SW480 (cell line): Measurements from ENCODE around the gene DR1.
"Not testable (repeated sequence)": the region's sequence is repeated elsewhere in the genome, so short reads cannot be mapped to it uniquely, and the experiment has no call there.

Experiments used
- DNase-seq: peaks from one replicate; pipeline ENCODE4 v3.0.0-alpha.2; 2016; ENCODE audit warnings: low spot score

Gene DR1

DNA sequence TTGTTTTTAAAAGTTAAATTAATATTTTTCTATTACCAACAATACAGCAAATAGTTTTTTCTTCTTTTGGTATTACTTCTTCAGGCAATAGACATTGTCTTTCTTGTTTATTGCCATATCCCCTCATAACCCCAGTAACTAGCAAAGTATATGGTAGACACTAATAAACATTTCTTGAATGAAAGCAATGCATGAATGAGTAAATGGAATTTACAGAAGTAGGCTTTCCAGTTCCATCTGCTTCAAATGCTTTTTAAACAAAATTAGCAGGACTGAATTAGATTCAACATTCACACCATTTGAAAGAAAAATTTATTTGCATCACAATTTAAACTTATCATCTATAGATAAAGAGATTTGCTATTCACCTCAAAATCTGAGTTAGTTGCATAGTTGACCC lies 5.6 kb upstream of the DR1 start:
- no peak for DNase-seq

DNA sequence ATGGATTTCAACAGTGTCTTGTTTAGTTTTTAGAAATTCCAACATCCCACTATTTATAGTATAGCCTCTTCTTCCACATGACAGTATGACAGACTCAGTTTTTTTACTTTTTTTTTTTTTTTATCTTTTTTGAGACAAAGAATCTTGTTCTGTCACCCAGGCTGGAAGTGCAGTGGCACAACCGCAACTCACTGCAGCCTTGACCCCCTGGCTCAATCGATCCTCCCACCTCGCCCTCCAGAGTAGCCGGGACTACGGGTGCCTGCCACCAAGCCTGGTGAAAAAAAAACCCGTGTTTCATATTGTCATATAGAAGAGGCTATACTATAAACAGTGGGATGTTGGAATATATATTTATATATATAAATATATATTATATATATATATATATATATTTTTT lies 1.2 kb upstream of the DR1 start:
- DNase-seq: no peak

DNA sequence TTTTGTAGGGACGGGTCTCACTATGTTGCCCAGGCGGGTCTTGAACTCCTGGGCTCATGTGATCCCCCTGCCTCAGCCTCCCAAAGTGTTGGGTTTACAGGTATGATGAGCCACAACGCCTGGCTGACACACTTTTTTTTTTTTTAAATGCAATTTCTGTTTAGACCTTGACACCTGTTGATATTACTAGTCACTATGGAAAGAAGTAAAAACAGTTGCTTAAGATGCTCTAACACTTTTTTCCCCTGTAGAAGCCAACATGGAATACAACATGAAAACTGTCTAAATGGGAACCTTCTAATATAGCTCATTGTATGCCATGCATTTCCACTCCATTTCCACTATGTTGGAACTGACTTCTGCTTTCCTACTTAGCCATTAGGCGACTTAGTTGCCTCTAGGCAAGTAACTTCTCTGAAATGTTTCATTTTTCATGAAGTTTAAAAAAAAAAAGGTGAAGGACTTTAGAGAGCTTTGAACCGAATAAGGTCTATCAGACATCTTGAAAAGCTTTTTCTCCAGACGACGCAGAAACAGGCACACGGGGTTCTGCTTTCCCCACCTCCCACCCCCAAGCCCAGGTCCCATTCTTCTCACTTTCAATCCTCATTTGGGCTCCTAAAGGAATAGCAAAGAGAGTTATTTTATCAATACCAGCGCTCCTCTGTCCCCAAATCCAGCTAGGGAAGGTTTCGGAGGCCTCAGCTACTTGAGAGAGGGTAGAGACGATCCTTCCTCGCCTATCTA lies 648 bp upstream of the DR1 start:
- peak; percentile 41 for DNase-seq

DNA sequence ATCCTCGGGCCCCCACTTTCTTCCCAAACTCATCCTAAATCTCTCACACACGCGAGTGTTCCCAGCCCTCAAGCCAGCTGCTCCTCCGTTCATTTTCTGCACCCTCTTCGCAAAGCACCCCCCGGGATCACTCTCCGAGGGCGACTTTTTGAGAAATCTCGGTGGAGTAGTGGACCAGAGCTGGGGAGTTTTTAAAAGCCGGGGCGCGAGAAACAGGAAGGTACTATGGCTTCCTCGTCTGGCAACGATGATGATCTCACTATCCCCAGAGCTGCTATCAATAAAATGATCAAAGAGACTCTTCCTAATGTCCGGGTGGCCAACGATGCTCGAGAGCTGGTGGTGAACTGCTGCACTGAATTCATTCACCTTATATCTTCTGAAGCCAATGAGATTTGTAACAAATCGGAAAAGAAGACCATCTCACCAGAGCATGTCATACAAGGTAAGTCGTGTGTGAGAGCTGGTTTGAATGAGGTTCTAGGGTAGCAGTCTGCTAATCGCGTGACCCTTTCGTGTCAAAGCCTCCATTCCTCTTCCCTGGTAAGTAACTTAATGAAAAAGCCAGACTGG lies 800 bp downstream of the DR1 start:
- DNase-seq: peak; percentile 59

DNA sequence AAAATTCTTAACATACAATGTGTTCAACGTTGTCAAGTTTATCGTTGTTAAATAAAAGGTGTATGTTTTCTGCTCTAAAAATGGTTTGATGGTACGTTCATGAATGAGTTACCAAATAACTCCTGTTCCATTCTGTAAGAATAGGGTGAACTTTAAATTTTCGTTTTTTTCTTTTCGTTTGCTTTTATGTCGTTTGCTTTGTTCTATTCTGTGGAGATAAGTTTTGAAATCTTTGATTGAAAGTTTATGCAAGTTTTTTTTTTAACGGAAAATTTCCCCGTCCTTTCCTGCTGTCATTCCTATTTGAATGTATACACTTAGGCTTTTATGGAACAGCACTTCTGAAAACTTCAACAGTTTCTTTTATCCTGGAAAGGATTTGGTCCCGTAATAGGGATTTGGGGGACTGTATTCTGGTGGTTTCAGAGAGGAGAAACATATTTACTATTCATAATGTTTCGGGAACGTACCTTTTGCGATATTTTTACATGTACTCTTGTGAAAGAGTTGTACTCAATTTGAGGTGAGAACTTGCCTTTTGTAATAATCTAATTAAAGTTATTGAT lies 1.7 kb downstream of the DR1 start:
- no peak for DNase-seq

DNA sequence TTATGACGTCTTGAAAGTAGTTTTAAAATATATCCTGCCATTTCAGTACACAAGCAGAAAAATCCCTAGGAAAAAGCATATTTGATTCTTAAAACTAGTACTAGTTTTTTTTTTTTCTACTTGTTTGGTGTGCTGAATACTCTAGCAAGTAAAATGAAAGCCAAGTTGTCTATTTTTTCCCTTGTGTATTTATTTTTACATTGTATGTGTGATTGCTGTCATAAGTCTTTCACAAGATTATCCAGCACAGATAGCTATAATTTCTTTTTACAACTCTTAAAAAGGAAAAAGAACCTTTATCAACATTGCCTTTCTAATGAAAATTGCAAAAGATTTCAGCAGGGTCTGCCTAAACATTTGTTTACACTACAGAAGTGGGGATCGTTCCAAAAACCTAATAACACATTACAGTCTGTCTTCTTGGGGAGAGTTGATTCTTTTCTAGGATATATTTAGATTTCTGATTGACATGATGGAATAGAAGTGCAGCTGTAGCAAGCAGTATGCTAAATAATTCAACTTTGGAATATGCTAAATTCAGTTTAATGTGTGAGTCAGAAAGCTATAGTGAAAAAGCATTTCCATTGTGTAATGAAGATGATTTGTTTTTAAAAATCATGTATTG lies 2.5 kb downstream of the DR1 start:
- DNase-seq: no peak

DNA sequence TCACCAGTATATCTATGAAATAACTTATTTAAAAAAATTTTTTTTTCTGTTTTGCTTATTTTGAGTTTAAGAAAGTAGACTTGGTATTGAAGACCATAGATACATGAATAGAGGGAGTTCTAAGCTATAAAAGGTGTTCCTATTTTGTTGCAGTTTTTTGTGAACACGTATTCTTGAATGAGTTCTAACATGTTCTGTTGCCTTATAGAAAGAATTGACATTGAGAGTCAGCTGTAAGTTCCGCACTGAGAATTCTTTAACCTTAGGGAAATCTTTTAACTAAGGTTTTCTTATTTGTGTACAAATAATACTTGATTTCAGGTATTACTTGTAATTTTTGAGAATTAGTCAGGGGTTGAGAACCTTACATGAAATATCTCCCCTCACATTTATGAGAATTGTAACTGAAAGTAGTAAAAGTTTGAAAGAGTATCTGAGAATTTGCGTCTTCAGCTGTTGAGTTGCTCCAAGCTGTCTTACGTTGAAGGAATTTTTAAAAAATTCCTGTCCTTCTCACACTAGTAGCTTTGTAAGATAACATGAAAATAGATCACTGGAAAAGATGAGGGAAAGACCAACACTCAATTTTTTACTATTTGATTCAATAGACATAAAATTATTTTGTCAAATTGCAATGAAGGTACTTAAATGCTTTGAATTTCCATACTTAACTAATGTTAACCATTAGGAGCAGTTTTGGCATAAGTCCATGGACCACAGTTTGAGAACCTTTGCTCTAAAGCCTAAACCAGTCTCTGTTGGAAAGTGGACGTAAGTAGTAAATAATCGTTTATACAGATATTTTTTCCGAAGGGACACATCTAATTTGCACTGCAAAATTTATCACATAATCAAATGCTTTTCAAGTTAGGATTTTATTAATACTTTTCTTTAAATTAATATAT lies 3.8 kb downstream of the DR1 start:
- DNase-seq: no peak

DNA sequence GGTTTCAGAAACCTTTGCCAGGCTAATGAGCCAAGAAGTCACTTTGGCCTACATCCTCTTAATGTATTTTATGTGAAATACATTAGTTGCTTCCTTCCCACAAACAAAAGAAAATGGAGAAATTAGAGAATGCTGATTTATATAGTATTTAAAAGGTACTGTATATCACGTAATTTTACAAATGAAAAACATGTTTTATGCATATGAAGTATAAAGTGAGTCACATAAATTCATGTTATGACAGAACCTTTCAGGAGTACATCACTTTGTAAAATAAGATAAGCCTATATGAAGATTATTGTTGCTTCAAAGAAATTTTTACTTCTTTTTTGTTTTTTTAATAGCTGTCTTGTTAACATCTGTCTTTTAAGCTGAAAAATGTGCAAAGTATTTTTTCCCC lies 4.6 kb downstream of the DR1 start:
- no peak for DNase-seq

DNA sequence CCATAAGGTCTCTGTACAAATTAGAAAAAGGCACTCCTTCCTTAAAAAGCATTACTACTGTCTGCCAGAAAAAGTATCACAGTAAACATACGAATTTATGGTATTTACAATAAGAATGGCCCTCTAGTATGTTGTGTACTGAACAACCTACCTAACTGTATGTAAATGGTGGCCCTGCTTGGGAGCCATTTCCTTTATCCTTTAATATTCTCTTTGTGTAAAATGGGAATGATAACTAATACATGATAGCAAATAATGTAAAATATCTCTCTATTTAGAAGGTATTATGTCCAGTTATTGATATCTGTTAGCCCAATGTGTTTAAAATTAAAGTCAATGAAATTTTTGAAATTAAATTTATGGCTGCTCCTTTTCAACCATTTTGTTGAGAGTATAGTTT lies 5.2 kb downstream of the DR1 start:
- DNase-seq: no peak

DNA sequence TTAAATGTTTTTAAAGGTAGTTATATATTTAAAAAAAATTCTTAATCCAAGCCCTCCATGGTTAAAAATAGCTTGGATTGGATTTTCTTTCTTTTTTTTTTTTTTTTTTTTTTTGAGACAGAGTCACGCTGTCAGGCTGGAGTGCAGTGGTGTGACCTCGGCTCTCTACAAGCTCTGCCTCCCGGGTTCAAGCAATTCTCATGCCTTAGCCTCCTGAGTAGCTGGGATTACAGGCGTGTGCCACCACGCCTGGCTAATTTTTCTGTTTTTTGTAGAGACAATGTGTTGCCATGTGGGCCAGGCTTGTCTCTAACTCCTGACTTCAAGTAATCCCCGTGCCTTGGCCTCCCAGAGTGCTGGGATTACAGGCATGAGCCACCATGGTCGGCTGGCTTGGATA lies 5.6 kb downstream of the DR1 start:
- not testable (repeated sequence) for DNase-seq

DNA sequence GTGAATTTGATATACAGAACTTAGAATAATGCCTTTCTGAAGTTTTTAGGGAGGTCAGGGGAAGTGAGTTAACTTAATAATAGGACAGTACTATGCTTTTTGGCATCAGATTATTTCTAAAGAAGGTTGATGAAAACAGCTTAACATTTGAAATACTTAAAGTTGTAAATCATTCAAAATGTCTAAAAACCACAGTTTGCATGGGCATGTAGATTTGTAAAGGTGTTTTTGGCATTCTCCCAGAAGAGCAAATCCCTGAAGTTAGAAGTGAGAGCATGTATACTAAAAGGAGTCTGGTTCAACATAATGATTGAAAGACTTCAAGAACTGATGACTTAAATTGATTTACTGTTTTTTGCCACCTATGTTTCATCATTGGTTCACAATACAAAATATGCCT lies 6.7 kb downstream of the DR1 start:
- DNase-seq: no peak

DNA sequence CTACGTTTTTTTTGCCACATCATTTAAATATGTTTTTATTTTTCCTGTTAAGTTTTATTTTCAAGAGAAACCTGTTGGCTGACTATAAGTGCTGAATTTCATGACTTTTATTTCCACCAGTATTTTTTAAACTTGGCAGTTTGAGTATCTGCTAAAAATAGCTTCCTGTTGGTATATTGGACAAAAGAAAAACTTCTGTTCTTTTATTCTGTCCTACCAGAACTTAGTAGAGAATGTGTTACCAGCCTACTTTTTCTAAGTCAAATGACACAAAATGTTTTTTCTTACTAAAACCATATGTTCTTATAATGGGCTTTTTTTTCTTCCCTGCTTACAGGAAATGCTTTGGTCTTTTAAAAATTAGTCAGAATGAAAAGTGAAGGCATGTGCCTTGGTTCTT lies 7.6 kb downstream of the DR1 start:
- DNase-seq: no peak

DNA sequence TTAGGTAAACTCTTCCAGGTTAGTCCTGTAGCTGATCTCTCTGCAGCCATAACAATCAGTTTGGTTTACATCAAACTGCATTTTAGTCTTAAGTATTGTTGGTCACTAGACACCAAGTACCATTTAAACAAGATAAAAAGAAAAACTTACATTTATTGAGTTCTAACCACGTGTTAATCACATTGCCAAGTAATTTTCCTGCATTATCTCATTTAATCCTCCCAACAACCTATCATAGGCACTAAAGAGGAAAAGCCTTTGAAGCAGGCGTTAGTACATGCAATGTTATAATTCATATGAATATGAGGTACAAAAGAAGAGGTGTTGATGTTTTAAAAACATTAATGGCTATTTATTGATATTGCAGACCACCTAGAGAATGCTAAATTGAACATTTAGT lies 9.0 kb downstream of the DR1 start:
- no peak for DNase-seq

DNA sequence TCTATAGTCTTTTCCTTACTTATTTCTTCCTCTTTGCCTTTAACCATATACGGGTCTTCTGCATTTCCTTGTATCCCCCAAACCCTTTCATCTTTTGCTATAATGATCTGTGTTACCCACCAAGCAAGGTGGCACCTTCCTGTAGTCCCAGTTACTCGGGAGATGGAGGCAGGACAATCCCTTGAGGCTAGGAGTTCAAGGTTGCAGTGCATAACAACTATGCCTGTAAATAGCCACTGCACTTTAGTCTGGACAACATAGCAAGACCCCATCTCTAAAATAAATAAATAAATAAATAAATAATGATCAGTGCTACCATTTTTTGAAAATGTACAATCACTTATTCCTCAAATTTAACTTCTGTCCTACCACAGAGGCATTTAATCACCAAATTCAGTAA lies 11.5 kb downstream of the DR1 start:
- no peak for DNase-seq

DNA sequence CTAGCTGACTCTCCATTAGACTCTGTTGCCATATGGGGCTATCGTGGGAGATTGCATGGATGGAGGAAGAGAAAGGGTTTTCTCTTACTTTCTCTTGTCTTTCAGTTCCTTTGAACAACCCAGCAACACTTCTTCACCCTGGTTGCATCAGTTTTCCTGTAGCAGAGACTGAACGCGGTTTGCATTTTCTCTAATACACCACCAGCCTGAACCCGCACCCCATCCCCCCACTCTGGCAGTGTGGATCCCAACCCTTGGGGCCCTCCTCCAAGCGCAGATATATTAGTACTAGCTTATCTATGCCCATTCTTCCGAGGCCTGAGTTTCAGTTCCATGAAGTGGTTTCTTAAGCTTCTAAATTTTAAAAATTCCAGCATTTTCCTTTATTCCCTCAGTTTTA lies 12.6 kb downstream of the DR1 start:
- no peak for DNase-seq

DNA sequence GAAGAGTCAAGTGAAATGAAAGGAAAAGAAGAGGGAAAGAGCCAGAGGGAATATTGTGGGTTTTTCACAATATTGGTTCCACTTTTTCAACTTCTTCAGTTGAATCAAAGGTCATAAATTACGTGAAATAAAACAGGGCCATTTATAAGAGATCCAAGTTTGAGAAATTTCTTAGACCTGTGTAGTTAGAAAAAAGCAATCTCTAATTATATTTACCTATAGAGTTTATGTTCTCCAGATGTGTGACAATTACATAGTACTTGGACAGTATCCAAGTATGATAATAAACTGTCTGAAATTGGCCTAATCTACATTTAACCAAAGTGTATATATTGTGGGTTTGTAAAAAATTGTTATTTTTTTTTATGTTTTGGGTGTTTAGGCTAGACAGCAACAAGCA lies 14.4 kb downstream of the DR1 start:
- DNase-seq: no peak

DNA sequence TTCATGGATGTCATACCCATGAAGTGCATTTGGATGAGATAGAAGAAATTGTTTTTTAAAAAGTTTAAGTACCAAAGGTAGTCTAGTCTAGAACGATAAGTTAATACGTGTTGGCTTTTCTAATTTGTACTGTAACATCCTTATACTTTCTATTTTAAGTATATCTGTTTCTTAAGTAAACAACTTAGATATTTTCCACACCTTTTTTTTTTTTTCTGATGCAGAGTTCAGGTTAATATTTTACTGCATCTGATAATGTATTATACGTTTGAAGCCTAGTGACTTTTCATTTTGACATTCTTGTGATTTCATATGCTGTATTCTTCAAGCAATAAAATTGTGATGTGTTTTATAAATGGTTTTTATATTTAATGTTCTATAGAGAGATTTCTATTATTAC lies 16.5 kb downstream of the DR1 start:
- no peak for DNase-seq

DNA sequence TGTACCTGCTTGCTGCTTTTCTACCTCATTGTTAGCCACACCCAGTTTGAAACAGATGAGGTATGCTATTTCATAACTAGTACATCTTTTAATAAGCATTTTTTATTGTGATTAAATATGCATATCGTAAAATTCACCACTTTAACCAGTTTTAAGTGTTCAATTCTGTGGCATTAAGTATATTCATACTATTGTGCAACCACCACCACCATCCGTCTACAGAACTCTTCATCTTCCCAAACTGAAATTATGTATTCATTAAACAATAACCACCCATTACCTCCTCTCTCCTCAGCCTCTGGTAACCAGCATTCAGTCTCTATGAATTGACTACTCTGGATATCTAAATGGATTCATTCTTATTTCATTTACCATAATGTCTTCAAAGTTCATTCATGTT lies 20.1 kb downstream of the DR1 start:
- DNase-seq: no peak

DNA sequence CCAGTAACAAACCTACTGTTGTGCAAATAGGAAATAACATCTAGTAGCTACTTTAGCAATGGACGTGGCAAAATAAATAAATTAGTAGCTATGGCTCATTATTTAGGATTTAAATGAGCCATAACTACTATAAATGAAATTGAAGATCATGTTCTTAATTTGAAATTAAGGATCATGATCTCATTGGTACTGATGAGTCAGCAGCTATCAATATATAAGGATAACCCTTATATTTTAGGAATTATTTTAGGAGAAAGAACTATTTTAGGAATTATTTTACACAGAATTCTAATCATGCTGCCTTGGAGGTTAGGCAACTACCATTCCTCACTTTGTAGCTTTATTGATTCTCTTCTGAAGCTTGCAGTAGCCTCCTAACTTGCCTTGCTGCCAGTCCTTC lies 24.0 kb downstream of the DR1 start:
- DNase-seq: no peak

DNA sequence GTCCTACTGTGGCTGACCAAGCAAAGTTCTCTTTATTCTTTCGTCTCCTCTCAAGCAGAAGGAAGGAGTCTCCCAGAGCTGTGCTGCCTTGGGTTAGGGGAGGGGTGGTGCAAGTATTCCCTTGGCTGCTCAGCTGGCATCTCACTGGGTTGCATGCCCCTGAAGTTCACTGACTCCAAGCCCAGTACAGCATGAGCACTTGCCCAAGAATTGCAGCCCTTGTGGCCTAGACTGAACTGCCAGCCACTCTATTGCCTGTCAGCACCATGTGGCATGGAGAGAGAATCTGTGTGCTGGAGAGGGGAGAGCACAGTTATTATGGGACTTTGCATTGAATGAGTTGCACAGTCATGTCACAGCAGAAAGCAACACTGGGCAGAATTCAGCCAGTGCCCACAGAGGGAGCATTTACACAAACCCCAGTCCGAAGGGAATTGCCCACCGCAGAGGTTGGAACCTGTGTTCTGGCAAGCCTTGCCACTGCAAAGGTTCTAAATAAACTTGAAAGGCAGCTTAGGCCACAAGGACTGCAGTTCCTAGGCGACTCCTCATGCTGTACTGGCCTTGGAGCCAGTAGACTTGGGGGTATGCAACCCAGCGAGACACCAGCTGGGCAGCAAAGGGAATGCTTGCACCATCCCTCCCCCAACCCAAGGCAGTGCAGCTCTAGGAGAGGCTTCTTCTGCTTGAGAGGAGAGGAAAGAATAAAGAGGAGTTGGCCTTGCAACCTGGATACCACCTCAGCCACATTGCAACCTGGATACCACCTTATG lies 28.8 kb downstream of the DR1 start:
- no peak for DNase-seq

DNA sequence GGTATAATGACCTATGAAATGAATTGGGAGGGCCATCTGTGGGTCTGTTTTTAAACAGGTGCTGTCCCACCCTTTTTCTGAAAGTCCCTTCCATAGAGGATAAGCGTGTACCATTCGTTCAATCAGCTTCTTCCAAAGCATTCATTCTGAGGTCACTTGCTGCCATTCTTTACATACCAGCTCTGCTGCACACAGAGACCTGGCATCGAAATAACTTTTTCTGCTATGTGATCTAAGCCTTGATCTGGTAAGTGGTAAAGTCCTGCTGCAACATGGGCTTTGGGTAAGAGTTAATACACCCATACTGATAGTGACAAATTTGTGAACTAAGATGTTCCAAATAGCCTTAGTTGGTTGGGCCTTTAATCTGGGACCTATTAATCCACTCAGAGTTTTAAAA lies 38.9 kb downstream of the DR1 start:
- no peak for DNase-seq

DNA sequence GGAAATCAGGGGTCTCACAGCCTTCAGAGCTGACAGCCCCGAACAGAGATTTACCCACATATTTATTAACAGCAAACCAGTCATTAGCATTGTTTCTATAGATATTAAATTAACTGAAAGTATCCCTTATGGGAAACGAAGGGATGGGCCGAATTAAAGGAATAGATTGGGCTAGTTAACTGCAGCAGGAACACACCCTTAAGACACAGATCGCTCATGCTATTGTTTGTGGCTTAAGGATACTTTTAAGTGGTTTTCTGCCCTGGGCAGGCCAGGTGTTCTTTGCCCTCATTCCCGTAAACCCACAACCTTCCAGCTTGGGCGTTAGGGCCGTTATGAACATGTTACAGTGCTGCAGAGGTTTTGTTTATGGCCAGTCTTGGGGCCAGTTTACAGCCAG lies 40.6 kb downstream of the DR1 start:
- not testable (repeated sequence) for DNase-seq
